ENCODE data around the gene ARPC1A.

Gene ARPC1A

DNA sequence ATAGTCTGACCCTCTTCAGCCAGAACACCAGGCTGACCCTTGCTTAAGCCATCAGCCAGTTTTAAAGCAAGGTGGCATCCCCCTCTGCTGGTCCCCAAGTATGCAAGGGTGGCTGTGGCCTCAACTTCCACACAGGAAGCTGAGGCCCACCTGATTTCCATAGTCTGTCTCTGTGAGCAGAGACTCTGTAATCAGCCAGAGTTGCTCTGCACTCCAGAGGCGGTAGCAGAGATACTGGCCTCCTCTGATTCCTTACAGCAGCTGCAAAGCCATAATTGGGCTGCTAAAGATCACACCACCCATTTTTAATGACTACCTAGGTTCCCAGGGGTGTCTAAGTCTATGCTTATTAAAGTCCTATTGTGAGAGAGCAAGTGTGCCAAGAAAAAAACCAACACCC is 80.9 kb downstream of the ARPC1A start:
- H3K79me2 ChIP-seq (ENCODE audit: control insufficient read depth, insufficient read depth, low read length) = peaks cover 60% of the 10 kb centered on the region
- H2BK120ac ChIP-seq (ENCODE audit: low read depth, low read length) = no peak overlapping the region
- no peak overlapping the region for H4K8ac ChIP-seq (ENCODE audit: low read depth, low read length)
- no peak for DNase-seq
- H3K36me3 ChIP-seq (ENCODE audit: control insufficient read depth, insufficient read depth, low read length) = peaks cover 14% of the 10 kb centered on the region
- H3K27me3 ChIP-seq (ENCODE audit: insufficient read depth, low read length, poor library complexity) = no peaks in the 10 kb centered on the region
- H2BK15ac ChIP-seq (replicated peaks; ENCODE audit: low read depth) = no peak overlapping the region
- H3K27ac ChIP-seq (ENCODE audit: low read depth, low read length) = no peak overlapping the region
- no peak overlapping the region for H2AK5ac ChIP-seq (ENCODE audit: low read length)
- peak overlapping the region; percentile 98 for H3K9ac ChIP-seq (ENCODE audit: low read length)
- no peak overlapping the region for H3K4ac ChIP-seq (ENCODE audit: low read depth, low read length)
- no peak overlapping the region for H3K23ac ChIP-seq (ENCODE audit: low read length)
- no peak overlapping the region for H2BK5ac ChIP-seq (ENCODE audit: low read length)
- H3K4me2 ChIP-seq (ENCODE audit: low read length) = no peak overlapping the region
- peaks cover 33% of the 10 kb centered on the region for H3K79me1 ChIP-seq (ENCODE audit: low read length)
- H4K5ac ChIP-seq (ENCODE audit: low read length) = no peak overlapping the region
- H3K18ac ChIP-seq (ENCODE audit: low read length) = no peak overlapping the region
- no CpG with 5 or more reads among the region's 1 CpG for WGBS (ENCODE audit: extremely low coverage, insufficient coverage, low lambda C conversion rate)
- H3K56ac ChIP-seq (ENCODE audit: low read length) = no peak overlapping the region
- peaks cover 7% of the 10 kb centered on the region for H3K4me1 ChIP-seq (ENCODE audit: control insufficient read depth, low read depth, low read length)
- no peak overlapping the region for H3K4me3 ChIP-seq (ENCODE audit: low read length)

DNA sequence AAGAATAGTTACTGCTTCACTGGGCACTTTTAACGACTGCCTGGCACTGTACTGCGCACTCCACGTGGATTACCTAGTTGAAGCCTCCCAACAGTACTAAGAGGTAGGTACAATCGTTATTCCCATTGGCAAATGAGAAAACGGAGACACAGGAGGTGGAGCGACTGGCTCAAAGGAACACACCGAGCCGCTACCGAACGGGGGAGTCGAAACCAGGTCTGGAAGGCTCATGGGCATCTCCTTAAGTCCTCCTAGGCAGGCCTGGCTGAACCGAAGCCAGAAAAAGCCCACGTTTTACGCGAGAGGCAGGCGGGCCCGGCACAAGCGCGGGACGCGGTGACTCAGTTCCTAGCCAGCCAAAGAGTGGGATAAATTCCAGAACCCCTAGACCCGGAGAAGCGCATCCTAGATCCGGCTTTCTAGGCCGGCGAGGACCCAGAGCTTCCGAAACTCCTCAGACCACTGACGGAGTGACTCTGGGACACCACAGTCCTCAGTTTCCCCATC is 82.2 kb downstream of the ARPC1A start:
- no peak overlapping the region for H4K8ac ChIP-seq (ENCODE audit: low read depth, low read length)
- H3K36me3 ChIP-seq (ENCODE audit: control insufficient read depth, insufficient read depth, low read length) = peaks cover 13% of the 10 kb centered on the region
- H3K18ac ChIP-seq (ENCODE audit: low read length) = peak overlapping the region; percentile 88
- peak overlapping the region; percentile 68 for H3K27ac ChIP-seq (ENCODE audit: low read depth, low read length)
- H3K56ac ChIP-seq (ENCODE audit: low read length) = peak overlapping the region; percentile 99
- H2BK15ac ChIP-seq (replicated peaks; ENCODE audit: low read depth) = no peak overlapping the region
- peak overlapping the region; percentile 98 for H3K9ac ChIP-seq (ENCODE audit: low read length)
- no CpG with 5 or more reads among the region's 28 CpGs for WGBS (ENCODE audit: extremely low coverage, insufficient coverage, low lambda C conversion rate)
- peak overlapping the region; percentile 98 for H3K4me2 ChIP-seq (ENCODE audit: low read length)
- H4K5ac ChIP-seq (ENCODE audit: low read length) = no peak overlapping the region
- peaks cover 60% of the 10 kb centered on the region for H3K79me2 ChIP-seq (ENCODE audit: control insufficient read depth, insufficient read depth, low read length)
- no peak overlapping the region for H3K23ac ChIP-seq (ENCODE audit: low read length)
- peak overlapping the region; percentile 36 for H2AK5ac ChIP-seq (ENCODE audit: low read length)
- no peaks in the 10 kb centered on the region for H3K27me3 ChIP-seq (ENCODE audit: insufficient read depth, low read length, poor library complexity)
- H2BK5ac ChIP-seq (ENCODE audit: low read length) = peak overlapping the region; percentile 69
- peaks cover 31% of the 10 kb centered on the region for H3K79me1 ChIP-seq (ENCODE audit: low read length)
- peak overlapping the region; percentile 37 for H2BK120ac ChIP-seq (ENCODE audit: low read depth, low read length)
- H3K4me3 ChIP-seq (ENCODE audit: low read length) = peak overlapping the region; percentile 98
- peaks cover 7% of the 10 kb centered on the region for H3K4me1 ChIP-seq (ENCODE audit: control insufficient read depth, low read depth, low read length)
- DNase-seq = peak; percentile 67
- peak overlapping the region; percentile 93 for H3K4ac ChIP-seq (ENCODE audit: low read depth, low read length)

DNA sequence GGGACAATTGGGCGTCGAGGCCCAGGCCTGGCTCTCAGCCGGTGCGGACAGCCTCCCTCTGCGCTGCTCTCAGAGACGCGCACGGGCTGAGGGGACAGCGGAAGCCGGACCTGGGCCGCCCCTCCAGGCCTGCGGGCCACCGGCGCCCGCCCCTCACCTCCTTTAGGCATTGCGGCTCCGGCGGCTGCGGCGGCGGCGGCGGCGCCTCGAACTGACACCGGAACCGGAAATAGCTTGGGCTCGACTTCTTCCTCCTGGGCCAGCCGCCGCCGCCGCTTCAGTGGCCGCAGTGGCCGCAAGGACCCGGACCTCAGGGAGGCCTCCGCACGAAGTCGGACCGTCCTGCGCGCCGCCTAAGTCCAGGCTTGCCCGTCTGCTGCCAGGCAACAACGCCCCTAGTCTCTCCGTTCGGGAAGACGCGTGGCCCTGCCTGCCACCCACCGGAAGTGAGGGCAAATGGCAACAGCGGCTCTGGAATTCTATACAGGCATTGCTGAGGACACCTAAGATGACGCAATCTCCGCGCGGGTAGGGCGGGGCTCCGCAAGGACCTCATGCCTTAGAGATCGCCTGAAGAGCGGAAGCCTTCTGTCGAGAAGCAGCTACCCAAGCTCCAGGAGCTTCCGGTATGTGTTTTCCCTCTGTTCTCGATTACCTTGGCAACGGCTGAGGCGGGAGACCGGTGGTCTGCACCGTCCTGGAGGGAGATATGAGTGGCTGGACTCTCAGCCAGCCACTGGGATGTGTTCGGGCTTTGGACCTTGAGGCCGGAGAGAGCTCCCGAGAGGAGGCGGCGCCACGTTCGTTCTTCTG is 82.9 kb downstream of the ARPC1A start, which contains the start of the genes BUD31 and PDAP1:
Gene BUD31 (plus strand): TSS at position 591 of the 813 bp plus-strand sequence. CDS start 2,124 bp downstream, outside the sequence.
Gene PDAP1 (minus strand): TSS at position 219 of the 813 bp plus-strand sequence. CDS start 49 bp downstream, at position 170.
- Histone ChIP-seq H4K8ac (ENCODE audit: low read depth, low read length) (no peak within 1 kb of the TSS), H2BK15ac (replicated peaks; ENCODE audit: low read depth) (no peak within 1 kb of the TSS), H3K79me2 (ENCODE audit: control insufficient read depth, insufficient read depth, low read length) (peaks cover 60% of the 10 kb centered on the region), H2BK5ac (ENCODE audit: low read length) (peak within 1 kb of the TSS; percentile 69), H3K18ac (ENCODE audit: low read length) (peak within 1 kb of the TSS; percentile 88), H3K9ac (ENCODE audit: low read length) (peak within 1 kb of the TSS; percentile 98), H3K4me2 (ENCODE audit: low read length) (peak within 1 kb of the TSS; percentile 98), H3K79me1 (ENCODE audit: low read length) (peaks cover 28% of the 10 kb centered on the region), H3K56ac (ENCODE audit: low read length) (peak within 1 kb of the TSS; percentile 99), H3K4ac (ENCODE audit: low read depth, low read length) (peak within 1 kb of the TSS; percentile 93), H2BK120ac (ENCODE audit: low read depth, low read length) (peak within 1 kb of the TSS; percentile 37), H2AK5ac (ENCODE audit: low read length) (peak within 1 kb of the TSS; percentile 36), H3K27ac (ENCODE audit: low read depth, low read length) (peak within 1 kb of the TSS; percentile 93), H3K4me1 (ENCODE audit: control insufficient read depth, low read depth, low read length) (peaks cover 7% of the 10 kb centered on the region), H4K5ac (ENCODE audit: low read length) (no peak within 1 kb of the TSS), H3K27me3 (ENCODE audit: insufficient read depth, low read length, poor library complexity) (no peaks in the 10 kb centered on the region), H3K23ac (ENCODE audit: low read length) (peak within 1 kb of the TSS; percentile 66), H3K4me3 (ENCODE audit: low read length) (peak within 1 kb of the TSS; percentile 99), H3K36me3 (ENCODE audit: control insufficient read depth, insufficient read depth, low read length) (peaks cover 15% of the 10 kb centered on the region)
- no CpG with 5 or more reads among the region's 72 CpGs for WGBS (ENCODE audit: extremely low coverage, insufficient coverage, low lambda C conversion rate)
- DNase-seq = peak; percentile 99

DNA sequence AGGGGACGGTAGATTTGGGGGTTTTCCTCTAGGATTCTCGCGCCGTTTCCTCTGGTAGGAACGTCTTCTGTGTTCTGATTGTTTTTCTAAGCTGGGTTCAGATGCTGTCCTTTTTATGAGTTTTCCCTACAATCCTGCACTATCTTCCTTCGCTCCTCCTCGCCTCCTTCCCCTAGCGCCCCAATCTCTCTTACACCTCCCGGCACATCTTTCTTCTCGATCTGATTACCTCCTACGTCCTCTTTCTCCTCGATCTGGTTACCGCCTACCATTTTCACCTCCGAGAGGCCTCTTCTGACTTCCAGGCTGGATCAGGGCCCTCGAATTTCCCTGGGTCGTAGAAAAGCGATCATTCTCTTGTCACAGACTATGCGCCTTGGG is 83.5 kb downstream of the ARPC1A start:
- Histone ChIP-seq H3K79me1 (ENCODE audit: low read length) (peaks cover 26% of the 10 kb centered on the region), H3K4ac (ENCODE audit: low read depth, low read length) (peak overlapping the region; percentile 89), H3K9ac (ENCODE audit: low read length) (peak overlapping the region; percentile 87), H3K27me3 (ENCODE audit: insufficient read depth, low read length, poor library complexity) (no peaks in the 10 kb centered on the region), H3K56ac (ENCODE audit: low read length) (peak overlapping the region; percentile 94), H4K8ac (ENCODE audit: low read depth, low read length) (no peak overlapping the region), H2BK5ac (ENCODE audit: low read length) (no peak overlapping the region), H3K36me3 (ENCODE audit: control insufficient read depth, insufficient read depth, low read length) (peaks cover 12% of the 10 kb centered on the region), H2BK15ac (replicated peaks; ENCODE audit: low read depth) (no peak overlapping the region), H3K23ac (ENCODE audit: low read length) (no peak overlapping the region), H3K4me1 (ENCODE audit: control insufficient read depth, low read depth, low read length) (peaks cover 7% of the 10 kb centered on the region), H3K4me3 (ENCODE audit: low read length) (peak overlapping the region; percentile 99), H2AK5ac (ENCODE audit: low read length) (no peak overlapping the region), H3K79me2 (ENCODE audit: control insufficient read depth, insufficient read depth, low read length) (peaks cover 59% of the 10 kb centered on the region), H3K27ac (ENCODE audit: low read depth, low read length) (peak overlapping the region; percentile 71), H4K5ac (ENCODE audit: low read length) (no peak overlapping the region), H3K18ac (ENCODE audit: low read length) (peak overlapping the region; percentile 69), H3K4me2 (ENCODE audit: low read length) (peak overlapping the region; percentile 90), H2BK120ac (ENCODE audit: low read depth, low read length) (no peak overlapping the region)
- WGBS (ENCODE audit: extremely low coverage, insufficient coverage, low lambda C conversion rate) = no CpG with 5 or more reads among the region's 18 CpGs
- DNase-seq = peak; percentile 32

DNA sequence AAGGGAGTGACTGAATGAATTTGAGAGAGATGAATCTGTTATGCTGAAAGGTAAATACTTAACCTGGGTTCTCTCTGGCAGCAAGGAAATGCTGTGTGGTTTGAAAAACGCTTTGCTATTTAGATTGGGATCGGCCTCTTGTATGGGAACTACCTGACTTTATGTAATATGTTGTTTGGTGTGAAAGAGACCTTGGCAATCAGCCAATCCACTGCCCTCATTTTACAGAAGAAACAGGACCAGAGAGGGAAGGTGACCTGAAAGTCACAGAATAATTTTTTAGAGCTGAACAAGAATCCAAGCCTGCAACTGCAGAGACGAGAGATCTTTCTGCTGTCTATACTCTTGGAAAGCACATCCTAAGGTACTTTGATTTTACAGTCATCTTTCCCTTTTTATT is 84.1 kb downstream of the ARPC1A start:
- peak overlapping the region; percentile 17 for H3K56ac ChIP-seq (ENCODE audit: low read length)
- H3K27ac ChIP-seq (ENCODE audit: low read depth, low read length) = no peak overlapping the region
- H3K9ac ChIP-seq (ENCODE audit: low read length) = peak overlapping the region; percentile 87
- H3K18ac ChIP-seq (ENCODE audit: low read length) = no peak overlapping the region
- H3K4me3 ChIP-seq (ENCODE audit: low read length) = no peak overlapping the region
- H3K23ac ChIP-seq (ENCODE audit: low read length) = no peak overlapping the region
- H3K36me3 ChIP-seq (ENCODE audit: control insufficient read depth, insufficient read depth, low read length) = peaks cover 7% of the 10 kb centered on the region
- H4K5ac ChIP-seq (ENCODE audit: low read length) = no peak overlapping the region
- no peak overlapping the region for H2BK15ac ChIP-seq (replicated peaks; ENCODE audit: low read depth)
- no peak overlapping the region for H2BK5ac ChIP-seq (ENCODE audit: low read length)
- H3K27me3 ChIP-seq (ENCODE audit: insufficient read depth, low read length, poor library complexity) = no peaks in the 10 kb centered on the region
- H3K79me1 ChIP-seq (ENCODE audit: low read length) = peaks cover 20% of the 10 kb centered on the region
- no peak overlapping the region for H2AK5ac ChIP-seq (ENCODE audit: low read length)
- no peak overlapping the region for H3K4ac ChIP-seq (ENCODE audit: low read depth, low read length)
- H4K8ac ChIP-seq (ENCODE audit: low read depth, low read length) = no peak overlapping the region
- H3K4me1 ChIP-seq (ENCODE audit: control insufficient read depth, low read depth, low read length) = peaks cover 7% of the 10 kb centered on the region
- H2BK120ac ChIP-seq (ENCODE audit: low read depth, low read length) = no peak overlapping the region
- WGBS (ENCODE audit: extremely low coverage, insufficient coverage, low lambda C conversion rate) = no CpG with 5 or more reads among the region's 3 CpGs
- H3K4me2 ChIP-seq (ENCODE audit: low read length) = peak overlapping the region; percentile 90
- peaks cover 53% of the 10 kb centered on the region for H3K79me2 ChIP-seq (ENCODE audit: control insufficient read depth, insufficient read depth, low read length)
- DNase-seq = no peak
